Karpas-422 (cell line): Measurements from ENCODE around the gene GPR39. TPM values are rescaled to one million over a fixed set of nuclear protein-coding genes. Genes with fewer than 3 reads are reported as not detected.

Source experiments
- DNase-seq: peaks from one replicate; pipeline ENCODE4 v3.0.0-alpha.2; 2015
- H2AFZ ChIP-seq: fragments of 200-600 bp; sonication (generic); 2 replicates; pipeline ENCODE4 v1.6.1; 2014; ENCODE audit warnings: antibody characterized with exemption, low read length, mixed read lengths
- H3K27ac ChIP-seq: fragments of 200-600 bp; sonication (generic); 2 replicates; pipeline ENCODE4 v1.5.1; 2014; ENCODE audit warnings: mild to moderate bottlenecking, low read length, moderate library complexity
- H3K27me3 ChIP-seq: fragments of 200-600 bp; sonication (generic); 2 replicates; pipeline ENCODE4 v1.6.1; 2014; ENCODE audit warnings: low read length, mixed read lengths
- H3K36me3 ChIP-seq: fragments of 200-600 bp; sonication (generic); 2 replicates; pipeline ENCODE4 v1.6.1; 2014; ENCODE audit warnings: low read length, mixed read lengths; ENCODE audit not compliant: insufficient read depth
- H3K4me1 ChIP-seq: fragments of 200-600 bp; sonication (generic); 2 replicates; pipeline ENCODE4 v1.6.1; 2014; ENCODE audit warnings: mild to moderate bottlenecking, low read length, mixed read lengths
- H3K4me2 ChIP-seq: fragments of 200-600 bp; sonication (generic); 2 replicates; pipeline ENCODE4 v1.6.1; 2014; ENCODE audit warnings: low read length, low read depth, mild to moderate bottlenecking; ENCODE audit not compliant: poor library complexity, severe bottlenecking
- H3K4me3 ChIP-seq: fragments of 200-600 bp; sonication (generic); 2 replicates; pipeline ENCODE4 v1.5.1; 2014; ENCODE audit warnings: mild to moderate bottlenecking, antibody characterized with exemption, low read length, mixed read lengths
- H3K79me2 ChIP-seq: fragments of 200-600 bp; sonication (generic); 2 replicates; pipeline ENCODE4 v1.6.1; 2014; ENCODE audit warnings: mild to moderate bottlenecking, low read length, mixed read lengths
- H3K9ac ChIP-seq: fragments of 200-600 bp; sonication (generic); 2 replicates; pipeline ENCODE4 v1.6.0; 2014; ENCODE audit warnings: low read length
- H3K9me2 ChIP-seq: fragments of 200-600 bp; sonication (generic), shearing (Covaris generic); replicated peaks from 2 replicates; pipeline ENCODE4 v1.6.0; 2014; ENCODE audit warnings: mild to moderate bottlenecking, low read length, moderate library complexity; ENCODE audit not compliant: insufficient read depth
- H3K9me3 ChIP-seq: fragments of 300-700, 200-600 bp; sonication (generic); 2 replicates; pipeline ENCODE4 v1.6.1; 2014; ENCODE audit warnings: low read length, mixed read lengths
- H4K20me1 ChIP-seq: fragments of 200-600 bp; sonication (generic); 2 replicates; pipeline ENCODE4 v1.6.1; 2014; ENCODE audit warnings: mild to moderate bottlenecking, antibody characterized with exemption, low read length, low read depth; ENCODE audit not compliant: insufficient read depth
- small RNA-seq: library from RNA; depleted of rRNA; stranded (forward); fragments of <200 nt; gene quantifications from one replicate; pipeline ENCODE3, GENCODE V24; 2014
- total RNA-seq: library from RNA; depleted of rRNA; stranded (reverse); fragments of >200 nt; shearing (Covaris generic); gene quantifications from 2 replicates; pipeline ENCODE4 v1.2.3, GENCODE V29; 2014; ENCODE audit warnings: low replicate concordance

GPR39 gene
- total RNA-seq, 1 experiment from 2014 or later: 0.34 TPM

DNA sequence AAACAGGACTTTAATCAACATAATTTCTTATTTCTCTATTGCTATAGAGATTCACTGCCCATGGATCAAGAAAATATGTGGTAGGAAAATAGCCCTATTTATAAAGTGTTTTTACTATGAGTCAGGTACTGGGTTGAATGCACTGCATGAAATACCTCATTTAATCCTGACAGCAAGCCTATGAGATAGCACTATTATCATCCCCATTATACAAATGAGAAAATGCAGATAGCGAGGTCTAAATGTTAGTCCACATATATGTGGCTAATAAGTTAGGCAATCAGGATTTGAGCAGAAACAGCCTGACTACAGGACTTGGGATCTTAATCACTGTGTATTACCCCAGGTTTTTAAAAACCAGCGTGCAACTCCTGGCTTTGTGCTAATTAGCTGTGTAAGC, 261.9 kb downstream of the GPR39 start:
- DNase-seq: no peak
- Histone ChIP-seq H3K4me1 (peaks cover 24% of the 10 kb centered on the region), H3K79me2 (no peaks in the 10 kb centered on the region), H3K4me2 (no peak overlapping the region), H3K9me2 (no peaks in the 10 kb centered on the region), H3K4me3 (no peak overlapping the region), H2AFZ (no peak overlapping the region), H3K27ac (no peak overlapping the region), H3K36me3 (no peaks in the 10 kb centered on the region), H3K27me3 (no peaks in the 10 kb centered on the region), H3K9me3 (no peaks in the 10 kb centered on the region), H3K9ac (no peak overlapping the region), H4K20me1 (no peaks in the 10 kb centered on the region)

DNA sequence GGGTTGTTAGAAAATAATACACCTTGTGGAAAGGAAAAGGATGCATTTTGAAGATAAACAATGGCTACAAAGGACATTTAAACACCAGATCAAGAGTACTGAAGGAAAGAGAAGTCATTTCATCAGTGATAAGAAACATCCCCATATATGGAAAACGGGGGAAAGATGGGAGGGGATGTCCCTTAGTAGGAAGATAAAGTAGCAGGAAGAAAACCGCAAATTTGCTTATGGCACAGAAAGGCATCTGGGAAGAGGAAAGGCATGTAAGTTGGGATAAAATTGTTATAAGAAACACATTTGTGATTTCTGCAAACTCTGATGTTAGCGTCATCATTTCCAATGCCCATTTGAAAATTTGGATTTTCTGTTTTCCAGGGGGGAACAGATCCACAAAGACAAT, 263.9 kb downstream of the GPR39 start:
- H3K4me1 ChIP-seq: peaks cover 24% of the 10 kb centered on the region

DNA sequence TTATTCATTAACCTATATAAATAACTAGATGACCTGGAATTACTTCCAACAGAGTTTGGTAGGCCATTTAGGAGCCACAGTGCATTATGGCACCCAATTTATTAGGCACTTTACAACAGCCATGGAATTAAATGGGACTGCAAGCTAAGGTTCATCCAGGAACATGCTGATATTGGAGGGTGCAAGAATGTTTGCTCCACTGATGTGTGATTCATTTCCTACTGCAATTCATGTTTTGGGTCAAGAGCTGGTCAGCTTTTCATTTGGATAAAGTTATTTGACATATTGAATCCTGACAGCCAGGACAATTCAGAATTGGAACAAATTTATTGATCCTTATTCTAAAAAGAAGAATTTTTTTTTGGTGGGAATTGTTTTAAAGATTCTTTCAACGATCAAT, 265.2 kb downstream of the GPR39 start:
- H3K27ac ChIP-seq: no peak overlapping the region
- H3K4me1 ChIP-seq: peaks cover 19% of the 10 kb centered on the region
- H3K4me2 ChIP-seq: no peak overlapping the region
- H3K36me3 ChIP-seq: no peaks in the 10 kb centered on the region
- H3K79me2 ChIP-seq: no peaks in the 10 kb centered on the region
- H4K20me1 ChIP-seq: no peaks in the 10 kb centered on the region
- DNase-seq: no peak
- H3K9me2 ChIP-seq: no peaks in the 10 kb centered on the region
- no peaks in the 10 kb centered on the region for H3K27me3 ChIP-seq
- no peaks in the 10 kb centered on the region for H3K9me3 ChIP-seq
- H3K4me3 ChIP-seq: no peak overlapping the region
- H2AFZ ChIP-seq: no peak overlapping the region
- H3K9ac ChIP-seq: no peak overlapping the region

More for the DNA sequence above, 263.9 kb downstream of the GPR39 start:
- Histone ChIP-seq H3K4me3 (no peak overlapping the region), H3K27me3 (no peaks in the 10 kb centered on the region), H3K9ac (no peak overlapping the region), H3K79me2 (no peaks in the 10 kb centered on the region), H3K27ac (no peak overlapping the region), H4K20me1 (no peaks in the 10 kb centered on the region), H2AFZ (no peak overlapping the region), H3K4me2 (no peak overlapping the region), H3K36me3 (no peaks in the 10 kb centered on the region), H3K9me3 (no peaks in the 10 kb centered on the region), H3K9me2 (no peaks in the 10 kb centered on the region)
- DNase-seq: no peak

DNA sequence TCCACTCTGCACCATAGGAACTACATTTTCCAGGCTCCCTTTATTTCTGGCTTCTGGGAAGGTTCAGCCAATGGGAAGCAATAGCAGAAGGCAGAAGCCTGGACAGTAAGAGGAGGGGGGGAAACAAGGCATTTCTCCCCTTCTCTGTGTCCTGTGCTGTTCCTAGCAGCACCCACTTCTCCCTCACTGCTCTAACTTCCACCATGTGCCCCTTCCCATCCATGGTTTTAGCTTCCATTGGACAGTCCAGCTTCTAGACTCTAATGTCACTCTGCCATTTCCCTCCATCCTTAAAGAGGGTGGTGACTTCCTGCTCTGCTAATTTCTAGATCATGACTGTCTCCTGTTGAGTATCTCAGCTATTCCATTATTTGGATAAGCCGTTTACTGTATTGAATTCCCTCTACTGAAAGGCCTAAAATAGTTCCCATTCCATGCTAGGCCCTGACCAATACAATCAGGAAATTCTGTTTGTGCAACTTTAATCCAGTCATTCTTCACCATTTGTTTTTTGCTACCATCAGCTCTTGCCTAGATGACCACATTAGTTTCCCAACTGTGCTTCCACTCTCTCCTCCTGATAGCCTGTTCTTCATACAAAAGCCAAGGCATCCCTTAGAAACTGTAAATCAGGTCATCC, 274.2 kb downstream of the GPR39 start:
- Histone ChIP-seq H3K27ac (no peak overlapping the region), H3K9ac (no peak overlapping the region), H3K27me3 (no peaks in the 10 kb centered on the region), H3K4me1 (no peaks in the 10 kb centered on the region), H3K79me2 (no peaks in the 10 kb centered on the region), H3K4me2 (no peak overlapping the region), H3K9me3 (no peaks in the 10 kb centered on the region), H3K4me3 (no peak overlapping the region), H3K36me3 (no peaks in the 10 kb centered on the region), H2AFZ (no peak overlapping the region), H3K9me2 (no peaks in the 10 kb centered on the region), H4K20me1 (no peaks in the 10 kb centered on the region)
- DNase-seq: no peak

DNA sequence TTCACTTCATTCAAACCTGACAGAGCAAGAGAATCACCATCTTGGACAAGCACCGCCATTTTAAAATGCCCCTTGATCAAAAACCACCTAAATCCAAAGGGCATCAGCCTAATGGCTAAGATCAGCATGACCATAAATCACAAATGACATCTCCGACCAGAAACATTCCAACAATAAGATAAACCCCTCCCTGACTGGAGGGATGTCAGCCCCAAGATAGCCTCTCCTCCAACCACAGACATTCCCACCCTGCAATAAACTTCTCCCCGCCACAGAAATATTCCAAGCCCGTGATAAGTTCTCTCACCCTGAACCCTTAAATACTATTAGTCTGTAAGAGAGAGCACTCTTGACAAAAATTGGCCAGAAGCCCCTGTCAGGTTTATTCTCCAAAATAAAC, 275.0 kb downstream of the GPR39 start:
- Histone ChIP-seq H3K9me3 (no peaks in the 10 kb centered on the region), H3K9me2 (no peaks in the 10 kb centered on the region), H2AFZ (no peak overlapping the region), H4K20me1 (no peaks in the 10 kb centered on the region), H3K4me3 (no peak overlapping the region), H3K9ac (no peak overlapping the region), H3K4me2 (no peak overlapping the region), H3K27me3 (no peaks in the 10 kb centered on the region), H3K79me2 (no peaks in the 10 kb centered on the region), H3K36me3 (no peaks in the 10 kb centered on the region), H3K27ac (no peak overlapping the region), H3K4me1 (no peaks in the 10 kb centered on the region)
- no peak for DNase-seq

DNA sequence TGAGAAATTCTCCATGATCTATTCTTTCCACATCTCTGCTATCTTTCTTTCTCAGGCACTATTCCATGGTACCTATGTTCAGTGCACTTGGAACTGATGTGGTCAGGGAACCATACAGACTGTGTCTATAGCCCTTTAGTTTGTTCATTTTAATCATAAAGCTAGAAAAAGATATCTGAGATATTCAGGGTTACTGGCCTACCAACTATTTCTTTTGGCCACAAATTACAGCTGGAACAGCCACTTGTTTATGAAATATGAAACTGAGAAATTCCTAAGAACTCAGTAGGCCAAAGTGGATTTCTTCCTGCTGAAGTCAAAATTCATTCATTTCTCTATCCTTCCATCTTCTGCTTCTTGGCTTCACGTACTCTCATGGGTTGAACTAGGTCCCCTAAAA, 276.2 kb downstream of the GPR39 start:
- Histone ChIP-seq H3K4me2 (no peak overlapping the region), H3K36me3 (no peaks in the 10 kb centered on the region), H3K27me3 (no peaks in the 10 kb centered on the region), H3K9me3 (no peaks in the 10 kb centered on the region), H2AFZ (no peak overlapping the region), H3K9me2 (no peaks in the 10 kb centered on the region), H4K20me1 (no peaks in the 10 kb centered on the region), H3K4me3 (no peak overlapping the region), H3K9ac (no peak overlapping the region), H3K27ac (no peak overlapping the region), H3K4me1 (no peaks in the 10 kb centered on the region), H3K79me2 (no peaks in the 10 kb centered on the region)
- DNase-seq: no peak

Small RNA genes lying within 50 kb of the gene (small RNA-seq; reads per million reads assigned to genes)
- not detected for gene RNU6-175P
